GM20000 (cell line): Measurements from ENCODE around the gene TRIM47.
"Not testable (repeated sequence)": the region's sequence is repeated elsewhere in the genome, so short reads cannot be mapped to it uniquely, and the experiment has no call there.

Source experiments
- DNase-seq: peaks from one replicate; pipeline ENCODE4 v3.0.0; 2012; ENCODE audit warnings: low spot score
- CTCF ChIP-seq: IDR thresholded peaks from 2 replicates; pipeline ENCODE4 v1.5.1; 2012; ENCODE audit warnings: mild to moderate bottlenecking, control low read depth; ENCODE audit errors: extremely low read depth, missing control alignments

Gene TRIM47

GRCh38 chr17:75875940-75876189, 2.5 kb downstream of the TRIM47 start:
- no peak for DNase-seq
- TF ChIP-seq CTCF, result no peak

GRCh38 chr17:75875182-75875939, 3.0 kb downstream of the TRIM47 start:
- no peak for TF ChIP-seq CTCF
- peak; percentile 10 for DNase-seq

GRCh38 chr17:75874323-75875181, 3.8 kb downstream of the TRIM47 start:
- TF ChIP-seq CTCF, result no peak
- peak; percentile 5 for DNase-seq

GRCh38 chr17:75873587-75874322, 4.6 kb downstream of the TRIM47 start:
- TF ChIP-seq CTCF, result no peak

GRCh38 chr17:75872434-75873351, 5.7 kb downstream of the TRIM47 start:
- no peak for DNase-seq
- no peak for TF ChIP-seq CTCF

More at GRCh38 chr17:75873587-75874322, 4.6 kb downstream of the TRIM47 start:
- DNase-seq, result no peak

- not testable (repeated sequence) for DNase-seq
Observed at GRCh38 chr17:75870228-75870627, 8.2 kb downstream of the TRIM47 start.
